Muscle layer of colon (tissue), 2 donors: ENCODE results near the gene ARRDC5.

Source experiments
- H3K27ac ChIP-seq: one replicate; pipeline ENCODE4 v1.7.0; 2013; ENCODE audit warnings: low read depth, mild to moderate bottlenecking, low read length, moderate library complexity
- H3K27me3 ChIP-seq, 2 donors: one replicate each; pipeline ENCODE4 v1.7.0; 2013; ENCODE audit warnings: low read length in 2 of 2, mild to moderate bottlenecking in 2 of 2; ENCODE audit not compliant: insufficient read depth in 2 of 2, control insufficient read depth in 1 of 2
- H3K36me3 ChIP-seq: one replicate; pipeline ENCODE4 v1.7.0; 2013; ENCODE audit warnings: mild to moderate bottlenecking, low read length; ENCODE audit not compliant: insufficient read depth
- H3K4me1 ChIP-seq: one replicate; pipeline ENCODE4 v1.7.0; 2013; ENCODE audit warnings: mild to moderate bottlenecking, low read length; ENCODE audit not compliant: insufficient read depth
- H3K4me3 ChIP-seq, 2 donors: one replicate each; pipeline ENCODE4 v1.7.0; 2013; ENCODE audit warnings: low read length in 2 of 2, low read depth in 1 of 2, mild to moderate bottlenecking in 1 of 2, moderate library complexity in 1 of 2
- H3K9ac ChIP-seq: one replicate; pipeline ENCODE4 v1.7.0; 2013; ENCODE audit warnings: low read length
- H3K9me3 ChIP-seq: one replicate; pipeline ENCODE4 v1.7.0; 2013; ENCODE audit warnings: mild to moderate bottlenecking, low read length
- donor health status: abdominal sarcoma.
- donor health status: Adenocarcinoma of cecum.

The ARRDC5 gene

DNA sequence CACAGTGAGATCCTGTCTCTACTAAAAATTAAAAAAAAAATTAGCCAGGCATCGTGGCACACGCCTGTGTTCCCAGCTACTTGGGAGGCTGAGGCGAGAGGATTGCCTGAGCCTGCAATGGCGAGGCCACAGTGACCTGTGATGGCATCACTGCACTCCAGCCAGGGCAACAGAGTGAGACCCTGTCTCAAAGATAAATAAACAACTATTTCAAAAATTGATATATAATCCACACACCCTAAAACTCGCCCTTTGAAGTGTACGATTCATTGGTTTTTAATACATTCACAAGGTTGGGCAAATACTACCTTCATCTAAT lies 59.1 kb downstream of the ARRDC5 start:
- Histone ChIP-seq H3K27ac (no peak overlapping the region), H3K9me3 (no peaks in the 10 kb centered on the region), H3K4me1 (no peaks in the 10 kb centered on the region), H3K27me3 (no peaks in the 10 kb centered on the region), H3K4me3 (no peak overlapping the region), H3K36me3 (peaks cover 25% of the 10 kb centered on the region), H3K9ac (no peak overlapping the region)
